Measurements from ENCODE around the gene INTS7.
"Not testable (repeated sequence)": the region's sequence is repeated elsewhere in the genome, so short reads cannot be mapped to it uniquely, and the experiment has no call there.

INTS7 gene

GRCh38 chr1:212030936-212031528 lies 4.3 kb downstream of the INTS7 start:
- DNase-seq: peak; percentile 84
- no peak for TF ChIP-seq CTCF (IDR thresholded peaks at IDR 0.05; ENCODE audit: low read depth, low read length, missing control alignments)
- Histone ChIP-seq H3K4me3 (ENCODE audit: low read depth, low read length) (no peak overlapping the region), H3K36me3 (replicated peaks) (no peaks in the 10 kb centered on the region), H3K27ac (peak overlapping the region; percentile 99), H3K27me3 (replicated peaks) (no peaks in the 10 kb centered on the region)
- in situ Hi-C loops (cut with HindIII; ENCODE audit: low pct_ligation_motif_present, low sequenced_read_pairs): no loop called here

- H3K4me3 ChIP-seq (ENCODE audit: low read depth, low read length); H3K27me3 ChIP-seq (replicated peaks); DNase-seq; H3K36me3 ChIP-seq (replicated peaks); in situ Hi-C loops (cut with HindIII; ENCODE audit: low pct_ligation_motif_present, low sequenced_read_pairs); H3K27ac ChIP-seq: not testable (repeated sequence)
These were observed 7.6 kb downstream of the INTS7 start for GRCh38 chr1:212027727-212028126.

- no peak for TF ChIP-seq CTCF (IDR thresholded peaks at IDR 0.05; ENCODE audit: low read depth, low read length, missing control alignments)
- no peak overlapping the region for H3K4me3 ChIP-seq (ENCODE audit: low read depth, low read length)
- H3K36me3 ChIP-seq (replicated peaks): no peaks in the 10 kb centered on the region
- no peak overlapping the region for H3K27ac ChIP-seq
- no peaks in the 10 kb centered on the region for H3K27me3 ChIP-seq (replicated peaks)
- no peak for DNase-seq
- in situ Hi-C loops (cut with HindIII; ENCODE audit: low pct_ligation_motif_present, low sequenced_read_pairs): no loop called here
These were observed 10.7 kb downstream of the INTS7 start for GRCh38 chr1:212024469-212025149.

- H3K27ac ChIP-seq; H3K36me3 ChIP-seq (replicated peaks); H3K27me3 ChIP-seq (replicated peaks); in situ Hi-C loops (cut with HindIII; ENCODE audit: low pct_ligation_motif_present, low sequenced_read_pairs); DNase-seq; H3K4me3 ChIP-seq (ENCODE audit: low read depth, low read length): not testable (repeated sequence)
These were observed 12.4 kb downstream of the INTS7 start for GRCh38 chr1:212022908-212023307.

- DNase-seq: no peak
- Histone ChIP-seq H3K4me3 (ENCODE audit: low read depth, low read length) (no peak overlapping the region), H3K36me3 (replicated peaks) (no peaks in the 10 kb centered on the region), H3K27ac (no peak overlapping the region), H3K27me3 (replicated peaks) (no peaks in the 10 kb centered on the region)
- in situ Hi-C loops (cut with HindIII; ENCODE audit: low pct_ligation_motif_present, low sequenced_read_pairs): no loop called here
- no peak for TF ChIP-seq CTCF (IDR thresholded peaks at IDR 0.05; ENCODE audit: low read depth, low read length, missing control alignments)
These were observed 13.8 kb downstream of the INTS7 start for GRCh38 chr1:212021563-212021962.

GRCh38 chr1:212020975-212021374 lies 14.4 kb downstream of the INTS7 start:
- no peak overlapping the region for H3K4me3 ChIP-seq (ENCODE audit: low read depth, low read length)
- no peak overlapping the region for H3K27ac ChIP-seq
- no peak for DNase-seq
- no peaks in the 10 kb centered on the region for H3K36me3 ChIP-seq (replicated peaks)
- in situ Hi-C loops (cut with HindIII; ENCODE audit: low pct_ligation_motif_present, low sequenced_read_pairs): no loop called here
- no peak for TF ChIP-seq CTCF (IDR thresholded peaks at IDR 0.05; ENCODE audit: low read depth, low read length, missing control alignments)
- no peaks in the 10 kb centered on the region for H3K27me3 ChIP-seq (replicated peaks)

GRCh38 chr1:212013672-212014071 lies 21.7 kb downstream of the INTS7 start:
- in situ Hi-C loops (cut with HindIII; ENCODE audit: low pct_ligation_motif_present, low sequenced_read_pairs): no loop called here
- peaks cover 4% of the 10 kb centered on the region for H3K36me3 ChIP-seq (replicated peaks)
- no peak for TF ChIP-seq CTCF (IDR thresholded peaks at IDR 0.05; ENCODE audit: low read depth, low read length, missing control alignments)
- no peaks in the 10 kb centered on the region for H3K27me3 ChIP-seq (replicated peaks)
- DNase-seq: no peak
- no peak overlapping the region for H3K4me3 ChIP-seq (ENCODE audit: low read depth, low read length)
- H3K27ac ChIP-seq: no peak overlapping the region
